Activated naive CD4-positive, alpha-beta T cell treated with anti-CD3 and anti-CD28 coated beads for 36 hours (primary cell): ENCODE results near the gene PRELID1. TPM values are rescaled to one million over a fixed set of nuclear protein-coding genes. Genes with fewer than 3 reads are reported as not detected.
A peak's percentile ranks its signal among the peaks of the same experiment; 100 is the strongest.

Experiments used
- CTCF ChIA-PET: fragments of 350-600 bp; sonication (Branson Sonifier 250); formaldehyde crosslinking; loops from one replicate; lab custom pipeline; 2021; ENCODE audit warnings: antibody characterized with exemption; lab: Charles Lee
- DNase-seq: peaks from one replicate; pipeline ENCODE4 v3.0.0-alpha.2; 2020
- H3K27ac Mint-ChIP-seq: one replicate; pipeline ENCODE4 v1.8.0; 2021; ENCODE audit warnings: mild to moderate bottlenecking, mixed read lengths
- H3K27me3 Mint-ChIP-seq: one replicate; pipeline ENCODE4 v1.8.0; 2021; ENCODE audit warnings: low read depth, mixed read lengths
- H3K36me3 Mint-ChIP-seq: one replicate; pipeline ENCODE4 v1.8.0; 2021; ENCODE audit warnings: low read depth, mixed read lengths
- H3K4me1 Mint-ChIP-seq: one replicate; pipeline ENCODE4 v1.8.0; 2021; ENCODE audit warnings: low read depth, mixed read lengths
- H3K4me3 Mint-ChIP-seq: one replicate; pipeline ENCODE4 v1.8.0; 2021; ENCODE audit warnings: mild to moderate bottlenecking, moderate library complexity, mixed read lengths
- H3K9me3 Mint-ChIP-seq: one replicate; pipeline ENCODE4 v1.8.0; 2021; ENCODE audit warnings: mixed read lengths
- intact Hi-C: fragments of 100-400 bp; cut with micrococcal nuclease; formaldehyde crosslinking; loops from one replicate; pipeline ENCODE4 v1.15.1; 2023
- total RNA-seq, 2 experiments: library from RNA; stranded (reverse); gene quantifications; one replicate each; pipeline ENCODE4 v1.2.3, GENCODE V29; 2021

PRELID1 gene
- total RNA-seq, 2 experiments from 2014 or later: 253 to 254 TPM

GRCh38 chr5:177344891-177345290 is 41.3 kb downstream of the PRELID1 start:
- CTCF ChIA-PET: interaction anchor here (0.7 to 0.9 kb wide), 2 partner anchors 21 to 26 kb away, joined by 3 to 4 read pairs; no protein-coding TSS in a partner anchor
- Mint-ChIP-seq H3K4me3 (no peak overlapping the region), H3K36me3 (peaks cover 14% of the 10 kb centered on the region), H3K27me3 (no peaks in the 10 kb centered on the region), H3K27ac (no peak overlapping the region), H3K4me1 (peaks cover 38% of the 10 kb centered on the region), H3K9me3 (no peaks in the 10 kb centered on the region)
- intact Hi-C loops: no loop called here
- no peak for DNase-seq

DNA sequence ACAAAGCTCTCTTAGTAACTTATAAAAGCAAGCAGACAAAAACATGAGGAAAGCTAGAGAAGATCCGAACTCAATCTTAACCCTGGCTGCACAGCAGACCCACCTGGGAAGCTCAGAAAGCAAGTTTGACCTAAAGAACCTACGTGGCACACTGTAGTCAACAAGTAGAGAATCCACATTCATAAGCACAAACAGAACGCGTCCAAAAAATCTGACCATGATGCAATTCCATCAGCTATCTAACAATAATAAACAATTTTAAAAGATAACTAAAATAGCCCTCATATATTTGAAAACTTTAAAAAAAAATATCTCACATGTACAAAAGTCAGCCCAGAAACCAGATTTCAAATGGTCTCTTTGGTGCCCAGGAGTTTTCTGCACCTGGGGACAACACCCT is 43.2 kb downstream of the PRELID1 start:
- Mint-ChIP-seq H3K27me3 (no peaks in the 10 kb centered on the region), H3K36me3 (peaks cover 3% of the 10 kb centered on the region), H3K9me3 (no peaks in the 10 kb centered on the region), H3K4me1 (peaks cover 42% of the 10 kb centered on the region), H3K27ac (no peak overlapping the region), H3K4me3 (no peak overlapping the region)
- DNase-seq: no peak
- CTCF ChIA-PET: interaction anchor here (1.0 to 2.3 kb wide), 5 partner anchors 10 to 56 kb away, joined by 3 to 8 read pairs (median 6); no protein-coding TSS in a partner anchor
- intact Hi-C loops: no loop called here

GRCh38 chr5:177347699-177348098 is 44.1 kb downstream of the PRELID1 start:
- Mint-ChIP-seq H3K4me3 (no peak overlapping the region), H3K27me3 (no peaks in the 10 kb centered on the region), H3K36me3 (peaks cover 3% of the 10 kb centered on the region), H3K27ac (no peak overlapping the region), H3K4me1 (peaks cover 42% of the 10 kb centered on the region), H3K9me3 (no peaks in the 10 kb centered on the region)
- intact Hi-C loops: no loop called here
- no peak for DNase-seq
- CTCF ChIA-PET: interaction anchor here (1.6 to 2.3 kb wide), 3 partner anchors 11 to 55 kb away, joined by 3 to 8 read pairs (median 6); no protein-coding TSS in a partner anchor

- intact Hi-C loops: no loop called here
- Mint-ChIP-seq H3K4me1 (peaks cover 37% of the 10 kb centered on the region), H3K27ac (no peak overlapping the region), H3K4me3 (peak overlapping the region; percentile 95), H3K36me3 (peaks cover 2% of the 10 kb centered on the region), H3K9me3 (no peaks in the 10 kb centered on the region), H3K27me3 (no peaks in the 10 kb centered on the region)
- CTCF ChIA-PET: interaction anchor here (1.0 to 1.8 kb wide), 5 partner anchors 31 to 152 kb away, joined by 3 to 8 read pairs (median 7); no protein-coding TSS in a partner anchor
- DNase-seq: no peak
These were observed 45.7 kb downstream of the PRELID1 start for GRCh38 chr5:177349362-177349647.

- no peaks in the 10 kb centered on the region for H3K27me3 Mint-ChIP-seq
- H3K27ac Mint-ChIP-seq: peak overlapping the region; percentile 9
- CTCF ChIA-PET: interaction anchor here (1.0 to 1.8 kb wide), 5 partner anchors 12 to 152 kb away, joined by 4 to 8 read pairs (median 7); no protein-coding TSS in a partner anchor
- intact Hi-C loops: loop anchor here (2.0 to 5.0 kb wide), 2 partner anchors 37 to 38 kb away; no protein-coding TSS in a partner anchor
- H3K9me3 Mint-ChIP-seq: no peaks in the 10 kb centered on the region
- H3K4me1 Mint-ChIP-seq: peaks cover 37% of the 10 kb centered on the region
- DNase-seq: no peak
- peaks cover 2% of the 10 kb centered on the region for H3K36me3 Mint-ChIP-seq
- H3K4me3 Mint-ChIP-seq: peak overlapping the region; percentile 95
These were observed 46.2 kb downstream of the PRELID1 start for GRCh38 chr5:177349762-177350161.

- CTCF ChIA-PET: interaction anchor here (0.6 to 1.9 kb wide), 12 partner anchors 10 to 151 kb away, joined by 3 to 8 read pairs (median 4); no protein-coding TSS in a partner anchor
- peaks cover 6% of the 10 kb centered on the region for H3K9me3 Mint-ChIP-seq
- DNase-seq: no peak
- H3K4me3 Mint-ChIP-seq: peak overlapping the region; percentile 95
- no peaks in the 10 kb centered on the region for H3K27me3 Mint-ChIP-seq
- intact Hi-C loops: loop anchor here (1.0 to 5.0 kb wide), 5 partner anchors 12 to 75 kb away; partner anchors contain the start of gene GRK6
- H3K36me3 Mint-ChIP-seq: peaks cover 2% of the 10 kb centered on the region
- H3K27ac Mint-ChIP-seq: peak overlapping the region; percentile 100
- H3K4me1 Mint-ChIP-seq: peaks cover 40% of the 10 kb centered on the region
These were observed 47.3 kb downstream of the PRELID1 start for GRCh38 chr5:177350776-177351391.

GRCh38 chr5:177351392-177352329 is 48.1 kb downstream of the PRELID1 start, which contains the start of gene LMAN2:
TSS of gene LMAN2 (minus strand) at chr5:177351668. CDS start at chr5:177351647, 21 bp downstream.
- intact Hi-C loops: loop anchor here (1.0 to 5.0 kb wide), 5 partner anchors 12 to 75 kb away; partner anchors contain the start of gene GRK6
- Mint-ChIP-seq H3K36me3 (peaks cover 2% of the 10 kb centered on the region), H3K27me3 (no peaks in the 10 kb centered on the region), H3K27ac (peak within 1 kb of the TSS; percentile 100), H3K4me3 (peak within 1 kb of the TSS; percentile 95), H3K4me1 (peaks cover 43% of the 10 kb centered on the region), H3K9me3 (peaks cover 7% of the 10 kb centered on the region)
- CTCF ChIA-PET: interaction anchor here (0.7 to 1.9 kb wide), 13 partner anchors 10 to 606 kb away, joined by 3 to 8 read pairs (median 3); no protein-coding TSS in a partner anchor
- DNase-seq: peak; percentile 96

GRCh38 chr5:177353093-177353492 is 49.5 kb downstream of the PRELID1 start:
- no peak for DNase-seq

GRCh38 chr5:177354256-177354655 is 50.7 kb downstream of the PRELID1 start:
- Mint-ChIP-seq H3K4me3 (no peak overlapping the region), H3K27me3 (no peaks in the 10 kb centered on the region), H3K9me3 (peaks cover 7% of the 10 kb centered on the region), H3K4me1 (peaks cover 46% of the 10 kb centered on the region), H3K27ac (no peak overlapping the region), H3K36me3 (no peaks in the 10 kb centered on the region)
- no peak for DNase-seq
- intact Hi-C loops: loop anchor here (5.0 kb wide), 1 partner anchor 33 kb away; no protein-coding TSS in a partner anchor
- CTCF ChIA-PET: interaction anchor here (1.2 kb wide), 1 partner anchor 44 kb away, joined by 6 read pairs; no protein-coding TSS in a partner anchor

More at GRCh38 chr5:177353093-177353492, 49.5 kb downstream of the PRELID1 start:
- Mint-ChIP-seq H3K27me3 (no peaks in the 10 kb centered on the region), H3K4me1 (peaks cover 42% of the 10 kb centered on the region), H3K27ac (no peak overlapping the region), H3K4me3 (no peak overlapping the region), H3K36me3 (no peaks in the 10 kb centered on the region), H3K9me3 (peaks cover 7% of the 10 kb centered on the region)
- intact Hi-C loops: loop anchor here (5.0 kb wide), 1 partner anchor 34 kb away; no protein-coding TSS in a partner anchor
- CTCF ChIA-PET: interaction anchor here (0.9 to 1.2 kb wide), 2 partner anchors 14 to 38 kb away, joined by 3 read pairs; no protein-coding TSS in a partner anchor

GRCh38 chr5:177354711-177355110 is 51.1 kb downstream of the PRELID1 start:
- H3K27me3 Mint-ChIP-seq: no peaks in the 10 kb centered on the region
- no peaks in the 10 kb centered on the region for H3K36me3 Mint-ChIP-seq
- H3K4me3 Mint-ChIP-seq: no peak overlapping the region
- no peak for DNase-seq
- H3K4me1 Mint-ChIP-seq: peaks cover 46% of the 10 kb centered on the region
- no peak overlapping the region for H3K27ac Mint-ChIP-seq
- H3K9me3 Mint-ChIP-seq: peaks cover 7% of the 10 kb centered on the region
- CTCF ChIA-PET: interaction anchor here (0.7 to 1.2 kb wide), 3 partner anchors 9 to 45 kb away, joined by 3 to 7 read pairs (median 6); no protein-coding TSS in a partner anchor
- intact Hi-C loops: loop anchor here (5.0 kb wide), 2 partner anchors 33 to 222 kb away; partner anchors contain the start of gene NSD1

- Mint-ChIP-seq H3K27ac (no peak overlapping the region), H3K4me3 (no peak overlapping the region), H3K9me3 (peaks cover 7% of the 10 kb centered on the region), H3K4me1 (peaks cover 46% of the 10 kb centered on the region), H3K27me3 (no peaks in the 10 kb centered on the region), H3K36me3 (no peaks in the 10 kb centered on the region)
- DNase-seq: no peak
- intact Hi-C loops: loop anchor here (5.0 kb wide), 1 partner anchor 223 kb away; the partner anchor contains the start of gene NSD1
- CTCF ChIA-PET: interaction anchor here (0.7 to 1.2 kb wide), 4 partner anchors 8 to 45 kb away, joined by 3 to 7 read pairs (median 4); no protein-coding TSS in a partner anchor
These were observed 51.7 kb downstream of the PRELID1 start for GRCh38 chr5:177355162-177355867.
